Fibroblast of upper back skin (primary cell): ENCODE data around the gene TMTC1.

Experiments
- DNase-seq: peaks from one replicate; pipeline ENCODE4 v3.0.0-alpha.2; 2013

The TMTC1 gene

DNA sequence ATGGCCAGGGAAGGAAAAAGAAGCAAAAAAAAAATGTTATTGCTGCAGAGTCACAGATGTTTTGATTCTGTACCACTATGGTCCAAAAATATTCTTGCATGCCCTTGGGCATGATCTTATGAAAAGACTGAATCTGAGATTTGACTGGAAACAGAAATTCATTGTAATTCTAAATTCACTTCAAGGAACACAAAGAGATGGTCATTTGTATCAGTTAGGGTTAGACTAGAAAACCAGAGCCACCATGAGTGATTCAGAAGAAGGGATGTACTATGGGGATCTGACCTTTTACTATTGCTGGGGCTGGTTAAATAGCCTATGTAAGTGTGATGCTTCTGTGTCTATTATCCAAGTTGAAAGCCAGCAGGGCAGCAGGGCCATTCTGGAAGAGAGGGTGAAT lies 5.2 kb downstream of the TMTC1 start:
- DNase-seq = no peak

DNA sequence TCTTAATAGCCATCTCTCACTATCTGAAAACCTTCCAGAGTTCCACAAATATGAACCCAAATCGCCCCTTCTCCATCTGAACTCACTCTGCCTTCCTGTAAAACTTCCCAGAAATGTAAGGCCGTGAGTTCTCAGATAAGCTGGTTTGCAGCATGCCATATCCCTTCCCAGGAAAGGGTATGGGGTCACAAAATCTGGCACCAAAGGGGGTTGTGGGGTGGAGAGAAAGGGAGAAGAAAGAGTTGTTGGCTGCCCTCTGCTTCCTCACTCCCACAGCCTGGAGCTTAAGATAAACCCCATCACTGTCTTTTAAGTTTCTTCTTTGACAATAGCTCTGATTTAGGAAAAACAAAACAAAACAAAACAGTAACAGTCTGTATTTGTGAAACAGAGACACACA lies 10.7 kb downstream of the TMTC1 start:
- no peak for DNase-seq

DNA sequence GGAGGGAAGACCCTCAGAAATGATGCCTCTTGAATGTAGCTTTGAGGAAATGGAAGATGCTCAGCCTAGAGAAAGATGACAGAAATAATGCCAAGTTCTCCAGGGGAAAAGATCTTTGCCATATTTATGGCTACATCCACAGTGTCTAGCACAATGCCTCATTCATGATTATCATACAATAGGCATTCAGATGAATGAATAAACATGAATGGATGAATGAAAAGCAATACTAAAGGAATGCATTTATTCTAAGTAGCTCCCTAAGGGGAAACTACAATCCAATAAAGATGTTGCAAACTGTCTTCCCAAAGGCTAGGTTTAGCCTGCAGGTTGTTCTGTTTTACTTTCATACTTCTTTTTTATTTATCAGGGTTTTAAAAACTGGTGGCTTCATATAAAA lies 12.0 kb downstream of the TMTC1 start:
- DNase-seq = no peak

DNA sequence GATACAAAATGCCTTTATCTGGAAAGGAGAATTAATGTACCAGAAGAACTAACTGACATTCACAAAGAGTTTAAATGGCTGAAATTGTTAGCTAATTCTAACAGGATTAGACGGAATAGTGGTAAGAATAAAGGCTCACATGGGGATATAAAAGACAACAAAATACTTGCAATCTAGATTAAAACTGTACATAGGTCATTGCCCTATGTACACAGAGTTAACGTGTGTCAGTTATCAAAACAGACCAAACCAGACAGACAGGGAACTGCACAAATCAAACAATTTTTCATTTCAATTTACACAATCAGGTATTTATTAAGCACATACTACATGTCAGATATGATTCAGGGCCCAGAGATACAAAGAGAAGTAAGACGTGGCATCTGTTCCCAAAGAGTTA lies 12.6 kb downstream of the TMTC1 start:
- no peak for DNase-seq

DNA sequence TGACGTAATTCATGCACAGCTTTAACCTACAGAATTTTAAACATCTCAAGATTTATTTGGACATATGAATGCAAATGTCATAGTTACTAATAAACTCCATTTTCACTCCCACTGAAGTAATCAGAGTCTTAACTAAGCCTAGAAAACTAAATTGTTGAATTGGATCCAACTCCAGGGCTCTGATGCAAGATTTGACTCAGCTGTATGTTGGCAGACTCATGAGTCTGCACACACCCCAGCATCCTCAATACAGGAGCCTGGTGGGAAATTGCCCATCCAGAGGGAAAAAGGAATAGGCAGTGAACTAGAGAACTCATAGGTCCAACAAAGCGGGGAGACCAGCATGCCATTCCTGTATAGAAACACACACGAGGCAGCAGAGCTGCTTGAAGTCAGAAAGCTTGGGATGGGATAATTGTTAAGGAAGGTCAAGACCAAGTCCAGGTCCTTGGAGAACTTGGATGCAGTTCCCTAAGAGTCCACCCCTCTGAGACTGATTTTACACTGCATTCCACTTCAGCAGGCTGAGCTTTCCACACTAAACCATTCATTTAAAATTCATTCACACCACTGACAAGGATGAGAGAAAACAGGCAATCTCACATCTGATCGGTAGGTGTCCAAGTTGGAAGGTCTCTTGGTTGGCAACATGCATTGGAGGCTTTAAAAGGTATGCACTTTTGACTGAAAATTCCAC lies 14.4 kb downstream of the TMTC1 start:
- DNase-seq = peak; percentile 62

DNA sequence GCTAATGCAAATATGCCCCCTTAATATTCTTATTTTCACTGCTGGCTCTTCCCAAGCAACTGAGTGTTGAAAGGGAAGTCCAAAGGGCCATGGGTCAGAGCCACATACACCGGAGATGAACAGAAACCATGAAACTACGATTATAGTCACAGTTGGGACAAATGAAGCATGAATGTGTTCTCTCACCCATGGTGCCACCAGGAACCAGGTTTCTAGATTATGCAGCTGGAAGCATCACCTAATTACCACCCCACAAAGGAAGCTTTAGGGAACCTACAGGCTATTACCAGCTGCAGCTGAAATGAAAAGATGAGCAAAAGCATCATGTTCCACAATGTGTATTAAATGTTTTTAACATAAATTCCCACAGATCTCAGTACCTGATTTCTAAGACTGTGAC lies 15.4 kb downstream of the TMTC1 start:
- DNase-seq = no peak

DNA sequence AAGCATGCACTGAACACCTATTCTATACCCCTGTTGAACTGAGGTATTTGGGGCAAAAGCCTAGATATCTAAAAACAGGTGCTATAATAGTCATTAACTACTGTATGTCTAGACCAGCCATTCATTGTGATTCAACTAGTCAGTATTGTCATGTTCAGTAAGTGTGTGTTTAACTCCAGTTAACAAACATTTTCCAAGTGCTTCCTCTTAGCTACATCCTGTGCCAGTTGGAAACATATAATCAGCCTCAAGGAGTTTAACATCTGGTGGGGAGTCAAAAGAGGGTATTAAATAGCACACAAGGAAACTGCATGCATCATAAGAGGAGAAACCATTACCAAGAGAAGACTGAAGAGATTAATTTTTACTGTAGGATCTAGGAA lies 20.4 kb downstream of the TMTC1 start:
- no peak for DNase-seq

DNA sequence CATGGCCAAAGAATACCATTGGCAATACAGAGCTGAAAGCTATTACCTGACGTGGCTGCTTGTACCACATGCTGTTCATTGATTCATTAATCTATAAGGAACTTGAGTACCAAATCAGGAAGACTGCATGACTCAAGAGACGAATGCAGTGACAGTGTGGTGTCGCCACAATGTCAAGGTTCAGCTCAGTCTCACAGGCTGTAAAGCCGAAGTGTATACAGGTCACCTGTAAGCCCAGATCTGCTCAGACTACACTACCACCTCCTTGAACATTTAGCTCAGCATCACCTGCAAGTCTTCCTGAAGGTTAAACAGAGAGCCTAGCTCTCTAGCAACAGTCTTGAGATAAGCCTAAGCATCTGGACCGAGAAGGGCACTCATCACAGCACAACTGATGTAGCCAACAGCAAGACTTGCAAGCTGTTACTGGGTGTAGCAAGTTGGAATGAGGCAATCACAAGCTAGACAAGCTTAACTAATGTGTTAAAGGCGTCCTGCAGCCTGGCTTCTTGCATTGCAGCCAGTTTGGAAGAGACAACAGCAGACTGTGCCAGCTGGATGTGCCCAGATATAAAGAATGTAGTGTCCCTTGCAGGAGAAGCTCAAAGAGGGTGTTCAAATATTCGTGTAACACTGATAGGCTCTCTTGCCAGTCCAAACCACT lies 21.0 kb downstream of the TMTC1 start:
- DNase-seq = no peak

DNA sequence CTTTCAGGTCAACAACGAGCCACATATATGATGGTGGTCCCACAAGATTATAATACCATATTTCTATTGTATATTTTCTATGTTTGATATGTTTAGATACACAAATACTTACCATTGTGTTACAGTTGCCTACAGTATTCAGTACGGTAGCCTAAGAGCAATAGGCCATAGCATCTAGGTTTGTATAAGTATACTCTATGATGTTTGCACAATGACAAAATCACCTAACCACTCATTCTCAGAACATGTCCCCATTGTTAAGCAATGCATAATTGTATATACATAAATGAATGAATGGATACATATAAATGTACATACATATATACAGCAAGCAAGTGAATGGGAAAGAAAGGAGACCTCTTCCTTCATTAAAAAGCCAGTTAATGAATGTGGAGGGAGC lies 23.8 kb downstream of the TMTC1 start:
- no peak for DNase-seq

DNA sequence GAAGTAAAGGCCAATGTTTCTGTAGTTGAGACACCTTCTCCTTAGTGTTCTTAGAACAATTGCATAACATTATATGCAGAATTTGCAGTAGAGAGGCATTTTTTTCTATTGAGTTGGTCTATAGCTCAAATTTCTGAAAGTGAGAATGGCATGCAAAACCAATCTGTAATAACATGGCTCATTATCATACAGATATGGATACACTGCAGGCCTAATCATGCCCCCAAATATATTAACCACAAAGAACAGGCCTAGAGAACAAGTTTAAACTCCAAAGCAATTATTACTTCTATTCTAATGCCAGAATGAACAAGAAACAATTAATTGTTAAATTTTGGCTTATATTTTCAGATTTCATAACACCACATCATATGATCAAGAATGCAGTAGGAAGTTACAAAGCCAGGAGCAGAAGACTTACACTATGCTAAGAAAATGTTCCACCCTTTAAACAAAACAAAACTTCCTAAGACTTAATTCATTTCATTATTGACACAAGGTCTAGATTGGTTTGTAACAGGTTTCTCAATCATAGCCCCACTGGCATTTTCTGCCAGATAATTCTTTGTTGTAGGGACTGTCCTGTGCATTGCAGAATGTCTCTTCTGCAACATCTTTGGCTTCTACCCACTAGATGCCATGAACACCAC lies 26.9 kb downstream of the TMTC1 start:
- no peak for DNase-seq

DNA sequence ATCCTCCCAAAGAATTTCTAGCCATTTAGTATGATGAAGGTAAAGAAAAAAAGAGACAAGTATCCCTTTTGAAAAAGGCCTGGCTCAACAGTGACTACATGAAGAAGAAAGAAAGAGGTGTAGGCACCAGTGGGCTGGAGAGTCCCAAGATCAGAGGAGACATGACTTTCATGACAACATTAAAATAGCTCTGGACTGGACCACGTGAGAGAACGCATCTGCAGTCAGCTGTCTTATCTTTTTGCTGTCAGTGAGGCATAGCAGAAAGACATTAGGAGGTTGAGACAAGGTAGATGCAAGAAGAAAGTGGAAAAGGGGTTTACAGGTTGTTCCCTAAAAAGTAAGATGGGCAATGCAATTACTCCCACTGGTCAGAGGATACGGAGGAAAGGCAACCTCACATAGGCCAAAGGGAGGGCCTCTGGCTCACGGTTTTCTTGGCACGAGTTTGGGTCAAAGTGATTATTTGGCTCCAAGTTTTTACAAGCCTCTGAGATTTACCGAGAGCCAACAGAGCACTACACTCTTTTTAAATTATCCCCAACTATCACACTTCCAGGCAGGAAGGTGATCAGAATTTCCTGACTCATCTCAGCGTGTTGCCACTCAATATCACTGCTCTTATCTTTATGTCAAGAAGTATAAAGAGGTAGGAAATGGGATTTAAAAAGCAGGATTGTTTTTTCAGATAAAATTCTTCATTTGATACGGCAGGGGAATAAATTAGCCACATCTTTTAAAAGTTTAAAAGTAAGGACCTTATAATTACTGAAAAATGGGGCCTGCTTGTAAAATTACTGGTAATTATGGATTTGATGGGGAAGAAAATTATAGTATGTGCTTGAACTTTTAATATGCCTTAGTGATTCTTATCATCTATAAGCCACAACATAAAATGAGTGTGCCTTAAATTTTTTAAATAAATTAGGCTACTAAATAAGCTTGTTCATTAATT lies 29.2 kb downstream of the TMTC1 start:
- DNase-seq = no peak

DNA sequence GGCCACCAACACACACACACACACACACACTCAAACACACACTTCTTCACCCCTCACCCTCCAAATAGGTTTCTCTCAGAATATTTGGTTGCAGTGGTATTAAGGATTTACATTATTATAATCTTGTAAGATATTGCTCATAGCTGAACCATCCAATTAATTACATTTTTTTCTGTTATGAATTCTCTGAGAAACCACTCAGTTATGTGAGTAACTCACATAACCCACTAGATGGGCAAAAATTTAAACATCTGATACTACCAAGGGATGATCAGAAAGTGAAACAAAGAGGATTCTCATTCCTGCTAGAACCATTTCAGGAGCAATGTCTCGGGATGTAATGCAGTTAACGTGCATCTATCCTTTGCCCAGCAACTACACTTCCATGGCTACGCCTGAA lies 31.6 kb downstream of the TMTC1 start:
- DNase-seq = peak; percentile 50

DNA sequence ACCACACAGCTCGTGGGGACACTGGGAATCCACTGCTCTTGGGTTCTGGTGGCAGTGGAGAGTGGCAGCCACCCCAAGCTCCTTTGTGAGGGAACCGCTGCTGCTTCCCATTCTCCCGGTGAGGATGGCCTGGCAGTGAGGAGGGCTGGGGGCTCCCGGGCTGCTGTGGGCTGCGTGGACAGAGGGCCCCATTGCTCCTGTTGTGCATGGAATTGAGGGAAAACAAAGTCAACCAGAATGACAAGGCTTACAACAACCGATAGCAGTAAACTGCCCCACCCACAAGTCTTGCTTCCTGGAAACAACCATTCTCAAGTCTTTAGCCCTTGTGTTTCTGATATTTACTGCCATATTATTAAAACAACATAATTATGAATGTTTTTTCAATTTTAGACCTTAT lies 32.1 kb downstream of the TMTC1 start:
- DNase-seq = no peak

DNA sequence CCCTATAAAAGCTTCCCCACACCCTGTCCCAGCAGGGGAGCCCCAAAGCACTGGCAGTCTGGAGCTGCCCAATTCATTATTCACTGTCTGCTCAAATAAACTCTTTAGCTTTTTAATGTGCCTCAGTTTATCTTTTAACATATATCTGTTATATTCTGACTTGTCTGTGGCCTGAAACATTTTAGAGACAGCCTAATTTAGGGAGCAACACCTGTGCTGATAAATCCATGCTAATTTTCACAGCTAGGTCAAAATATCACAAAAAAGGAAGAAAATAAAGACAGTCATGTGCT lies 32.9 kb downstream of the TMTC1 start:
- DNase-seq = no peak

DNA sequence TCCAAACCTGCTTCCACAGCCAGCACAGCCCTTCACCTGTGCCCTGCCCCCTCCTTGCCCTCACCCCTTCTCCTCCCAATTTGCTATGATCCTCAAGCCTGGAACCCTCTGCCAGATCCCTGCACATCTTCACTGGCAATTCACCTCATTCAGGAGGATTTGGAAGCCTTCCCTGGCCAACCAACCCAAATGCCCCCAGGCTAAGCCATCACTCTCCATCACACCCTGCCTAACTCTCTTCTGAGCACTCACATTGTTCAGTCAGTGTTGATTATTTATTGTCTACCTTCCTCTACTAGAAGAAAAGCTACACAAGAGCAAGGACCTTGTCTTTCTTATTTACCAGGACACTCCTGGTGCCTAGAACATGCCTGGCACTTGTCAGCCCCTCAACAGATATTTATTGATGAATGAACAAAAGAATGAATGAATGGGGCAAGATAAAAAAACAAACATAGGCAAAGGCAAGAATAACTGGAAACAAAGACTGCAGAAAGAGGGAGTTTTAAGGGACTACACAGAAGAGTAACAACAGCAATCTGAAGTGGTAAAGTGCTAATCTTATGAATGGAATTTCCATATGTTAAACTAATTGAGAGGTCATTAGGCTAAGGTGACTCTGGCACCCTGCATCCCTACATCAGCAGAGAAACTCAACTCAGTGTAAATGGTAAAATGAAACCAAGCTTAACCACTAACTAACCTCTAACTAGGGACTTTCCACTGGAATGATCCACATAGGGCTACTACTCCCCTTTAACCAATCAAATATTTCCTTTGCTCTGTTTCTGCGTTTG lies 33.4 kb downstream of the TMTC1 start:
- no peak for DNase-seq

DNA sequence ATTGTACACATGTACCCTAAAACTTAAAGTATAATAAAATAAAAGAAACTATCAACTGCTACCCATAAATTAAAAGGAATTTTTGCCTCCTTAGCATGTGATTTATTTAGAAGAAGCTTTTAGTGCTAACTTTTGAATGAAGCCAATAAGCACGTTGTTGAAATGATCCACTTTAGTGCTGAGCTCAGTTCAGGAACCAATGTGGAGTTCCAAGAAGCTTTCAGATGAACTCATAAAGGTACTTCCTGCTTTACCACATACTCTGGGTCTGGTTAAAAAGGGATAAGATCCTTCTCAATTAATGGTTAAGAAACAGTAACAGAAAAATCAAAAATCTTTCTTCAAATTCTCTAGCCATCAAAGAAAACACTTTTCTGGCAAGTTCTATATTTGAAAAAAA lies 39.4 kb downstream of the TMTC1 start:
- DNase-seq = no peak

DNA sequence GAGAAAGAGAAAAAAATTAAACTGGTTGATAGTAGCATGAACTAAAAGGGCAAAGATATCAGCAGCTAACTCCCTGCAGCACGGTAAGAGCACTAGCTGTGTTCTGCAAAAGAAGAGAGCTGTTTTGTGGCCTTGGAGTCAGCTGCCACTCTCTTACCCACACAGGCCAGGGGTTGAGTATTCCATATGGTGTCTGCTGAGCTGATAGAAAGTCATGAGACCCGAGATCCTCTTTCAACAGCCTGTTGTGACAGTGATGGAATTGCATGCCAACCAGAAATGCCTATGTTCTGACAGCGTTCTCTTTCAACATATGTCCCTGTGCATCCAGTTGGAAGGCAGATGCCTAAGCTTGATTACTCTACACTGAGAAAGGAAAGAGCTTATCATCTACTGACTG lies 39.9 kb downstream of the TMTC1 start:
- peak; percentile 64 for DNase-seq

DNA sequence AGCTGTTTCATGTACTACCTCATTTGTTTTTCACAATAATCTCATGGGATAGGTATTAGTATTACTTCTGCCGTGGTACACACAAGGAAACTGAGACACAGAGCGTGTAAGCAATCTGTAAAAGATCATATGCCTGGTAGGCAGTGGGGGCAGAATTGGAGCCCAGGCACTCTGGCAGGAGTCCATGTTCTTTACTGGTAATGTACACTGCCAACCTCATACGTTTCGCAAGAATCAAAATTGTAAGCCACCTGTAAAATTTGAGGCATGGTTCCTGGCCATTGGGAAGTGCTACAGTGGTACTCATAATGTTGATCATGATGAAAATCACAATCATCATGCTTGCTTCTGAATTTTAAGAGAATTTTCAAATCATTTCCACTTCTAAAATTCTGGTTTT lies 40.7 kb downstream of the TMTC1 start:
- DNase-seq = no peak

DNA sequence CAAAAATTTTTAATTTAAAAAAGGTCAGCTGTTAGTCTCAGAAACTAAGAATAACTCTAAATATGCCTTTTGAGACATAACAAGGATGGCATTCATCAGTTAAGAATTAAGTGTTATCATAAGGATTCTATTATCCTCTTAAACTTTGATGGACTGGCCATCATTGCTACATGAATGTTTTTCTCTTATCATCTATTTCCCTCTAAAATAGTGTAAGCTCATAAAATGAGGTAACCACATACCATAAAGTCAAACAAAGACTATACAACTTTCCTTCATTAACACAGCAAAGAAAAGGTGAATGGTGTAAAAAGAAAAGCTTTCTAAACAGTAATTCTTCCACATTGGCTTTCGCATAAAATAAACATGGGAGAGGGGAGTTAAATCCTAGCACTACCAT lies 41.1 kb downstream of the TMTC1 start:
- no peak for DNase-seq

DNA sequence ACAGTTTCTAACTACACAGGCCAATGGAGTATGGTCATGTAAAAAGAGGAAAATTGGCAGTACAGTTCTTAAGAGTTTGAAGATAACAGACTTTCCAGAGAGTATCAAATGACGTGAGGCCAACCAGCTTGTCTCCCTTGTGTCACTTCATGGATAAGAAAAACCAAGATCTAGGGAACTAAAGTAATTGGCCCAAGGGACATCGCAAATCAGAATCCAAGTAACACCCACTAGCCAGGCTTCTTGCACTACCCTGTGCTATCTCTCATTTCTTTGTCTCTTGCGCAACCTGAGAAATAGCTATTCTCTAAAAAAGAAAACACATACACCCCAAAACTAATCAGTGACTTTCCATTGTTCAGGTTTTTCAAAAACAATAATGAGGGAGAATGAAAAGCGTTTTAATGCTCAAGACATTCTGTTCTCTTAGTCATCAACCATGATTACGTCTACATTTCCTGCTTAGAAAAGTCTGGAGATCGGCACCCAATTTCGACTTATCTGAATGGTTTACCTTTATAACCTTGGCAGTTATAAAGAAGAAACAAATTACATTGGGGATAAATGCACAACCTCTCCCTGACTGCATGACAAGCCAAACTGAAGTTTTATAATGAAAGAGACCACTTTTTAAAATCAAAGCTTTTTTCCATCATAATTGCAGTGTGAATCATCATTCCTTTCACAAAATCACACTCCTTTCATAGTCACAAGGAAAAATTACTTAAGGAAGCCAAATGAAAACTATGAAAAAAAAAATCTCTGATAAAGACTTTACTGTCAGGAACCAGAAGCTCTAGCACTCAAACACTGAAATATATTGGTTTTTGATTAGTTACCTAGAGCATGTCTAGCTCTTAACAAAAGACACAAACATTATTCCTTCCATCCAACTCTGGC lies 42.1 kb downstream of the TMTC1 start:
- DNase-seq = peak; percentile 28

DNA sequence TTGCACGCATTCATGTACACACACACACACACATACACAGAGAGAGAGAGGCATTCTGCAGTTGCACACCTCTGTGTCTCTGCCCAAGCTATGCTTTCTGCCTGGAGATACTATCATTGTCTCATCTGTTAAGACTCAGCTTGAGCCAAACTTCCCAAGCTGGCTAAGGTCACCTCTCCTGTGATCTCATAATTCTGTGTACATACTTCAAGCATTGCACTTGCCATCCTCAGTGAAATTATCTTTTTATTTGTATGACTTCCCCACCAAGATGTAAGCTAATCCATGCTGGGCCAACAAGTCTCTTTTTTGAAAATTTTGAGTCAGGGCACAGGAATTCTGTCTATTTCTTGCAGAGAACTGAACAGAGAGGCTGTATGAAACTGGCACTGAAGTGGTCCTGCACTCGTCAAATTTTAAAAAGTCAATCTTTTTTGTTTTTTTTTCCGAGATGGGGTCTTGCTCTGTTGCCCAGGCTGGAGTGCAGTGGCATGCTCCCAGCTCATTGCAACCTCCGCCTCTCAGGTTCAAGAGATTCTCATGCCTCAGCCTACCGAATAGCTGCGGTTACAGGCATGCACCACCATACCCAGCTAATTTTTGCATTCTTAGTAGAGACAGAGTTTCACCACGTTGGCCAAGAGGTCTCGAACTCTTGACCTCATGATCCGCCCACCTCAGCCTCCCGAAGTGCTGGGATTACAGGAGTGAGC lies 44.3 kb downstream of the TMTC1 start:
- DNase-seq = no peak
